ENCODE measurements around the gene RAB37. TPM values are rescaled to one million over a fixed set of nuclear protein-coding genes. Genes with fewer than 3 reads are reported as not detected.

Gene RAB37
- polyA plus RNA-seq, 1 experiment = 0.21 TPM

DNA sequence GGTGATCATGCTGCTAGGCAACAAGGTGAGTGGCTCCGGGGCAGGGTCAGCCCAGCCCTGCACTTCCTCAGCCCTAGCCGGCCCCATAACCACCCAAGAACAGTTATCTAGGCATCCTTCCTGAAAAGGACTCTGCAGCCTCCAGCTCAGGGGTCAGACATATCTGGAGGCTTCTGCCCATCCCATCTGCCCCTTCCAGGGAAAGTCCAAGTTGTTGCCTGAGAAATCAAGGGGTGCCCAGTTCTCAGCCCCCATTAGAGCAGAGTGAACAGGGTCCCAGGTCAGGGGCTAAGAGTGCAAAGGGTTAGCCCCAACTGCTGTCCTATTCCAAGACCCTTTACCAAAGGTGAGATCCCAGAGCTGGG lies 7.3 kb downstream of the RAB37 start:
- Histone ChIP-seq H3K9me3 (ENCODE audit: control insufficient read depth, insufficient read depth, low read length) (no peaks in the 10 kb centered on the region; the same call in 1 of the 2 replicates), H3K27ac (ENCODE audit: low read depth, low read length) (no peak overlapping the region), H3K27me3 (ENCODE audit: control insufficient read depth, insufficient read depth, low read length) (peaks cover 7% of the 10 kb centered on the region), H3K4me3 (ENCODE audit: low read depth, low read length) (no peak overlapping the region)
- ChIA-PET POLR2A (no interaction called here), CTCF (interaction anchor here (0.5 to 4.5 kb wide), 17 partner anchors 8 to 214 kb away, joined by 3 to 84 read pairs (median 6); partner anchors contain the start of genes GRIN2C and NAT9)
- TF ChIP-seq, protein P1, sequence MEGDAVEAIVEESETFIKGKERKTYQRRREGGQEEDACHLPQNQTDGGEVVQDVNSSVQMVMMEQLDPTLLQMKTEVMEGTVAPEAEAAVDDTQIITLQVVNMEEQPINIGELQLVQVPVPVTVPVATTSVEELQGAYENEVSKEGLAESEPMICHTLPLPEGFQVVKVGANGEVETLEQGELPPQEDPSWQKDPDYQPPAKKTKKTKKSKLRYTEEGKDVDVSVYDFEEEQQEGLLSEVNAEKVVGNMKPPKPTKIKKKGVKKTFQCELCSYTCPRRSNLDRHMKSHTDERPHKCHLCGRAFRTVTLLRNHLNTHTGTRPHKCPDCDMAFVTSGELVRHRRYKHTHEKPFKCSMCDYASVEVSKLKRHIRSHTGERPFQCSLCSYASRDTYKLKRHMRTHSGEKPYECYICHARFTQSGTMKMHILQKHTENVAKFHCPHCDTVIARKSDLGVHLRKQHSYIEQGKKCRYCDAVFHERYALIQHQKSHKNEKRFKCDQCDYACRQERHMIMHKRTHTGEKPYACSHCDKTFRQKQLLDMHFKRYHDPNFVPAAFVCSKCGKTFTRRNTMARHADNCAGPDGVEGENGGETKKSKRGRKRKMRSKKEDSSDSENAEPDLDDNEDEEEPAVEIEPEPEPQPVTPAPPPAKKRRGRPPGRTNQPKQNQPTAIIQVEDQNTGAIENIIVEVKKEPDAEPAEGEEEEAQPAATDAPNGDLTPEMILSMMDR (IDR thresholded peaks at IDR 0.05; ENCODE audit: low read depth, low read length) = no peak
- no peak for DNase-seq (ENCODE audit: low read depth, low spot score)

DNA sequence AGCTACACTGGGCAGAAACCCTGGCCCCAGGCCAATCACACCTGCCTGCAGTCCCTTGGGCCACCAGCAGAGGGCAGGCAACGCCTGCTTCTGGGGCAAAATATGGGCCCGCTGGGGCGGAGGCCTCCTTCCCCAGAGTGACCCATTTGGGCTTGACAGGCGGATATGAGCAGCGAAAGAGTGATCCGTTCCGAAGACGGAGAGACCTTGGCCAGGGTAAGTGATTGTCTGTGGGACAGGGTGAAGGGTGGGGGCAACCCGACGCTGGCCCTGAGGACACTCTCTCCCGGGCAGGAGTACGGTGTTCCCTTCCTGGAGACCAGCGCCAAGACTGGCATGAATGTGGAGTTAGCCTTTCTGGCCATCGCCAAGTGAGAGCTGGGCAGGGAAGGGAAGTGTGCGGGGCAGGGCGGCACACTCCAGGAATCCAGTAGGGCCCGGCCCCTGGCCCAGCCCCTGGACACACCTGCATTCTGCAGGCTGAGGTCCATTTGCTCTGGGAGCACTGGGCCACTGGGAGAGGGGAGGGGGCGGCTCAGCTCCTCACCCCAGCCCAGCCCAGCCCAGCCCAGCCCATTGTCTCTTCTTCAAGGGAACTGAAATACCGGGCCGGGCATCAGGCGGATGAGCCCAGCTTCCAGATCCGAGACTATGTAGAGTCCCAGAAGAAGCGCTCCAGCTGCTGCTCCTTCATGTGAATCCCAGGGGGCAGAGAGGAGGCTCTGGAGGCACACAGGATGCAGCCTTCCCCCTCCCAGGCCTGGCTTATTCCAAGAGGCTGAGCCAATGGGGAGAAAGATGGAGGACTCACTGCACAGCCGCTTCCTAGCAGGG lies 7.9 kb downstream of the RAB37 start:
- Histone ChIP-seq H3K9me3 (ENCODE audit: control insufficient read depth, insufficient read depth, low read length) (no peaks in the 10 kb centered on the region; the same call in 1 of the 2 replicates), H3K27ac (ENCODE audit: low read depth, low read length) (no peak overlapping the region), H3K4me3 (ENCODE audit: low read depth, low read length) (0 out of 2 replicates have a peak overlapping the region, but pooled peaks have one; percentile 3), H3K27me3 (ENCODE audit: control insufficient read depth, insufficient read depth, low read length) (peaks cover 7% of the 10 kb centered on the region)
- TF ChIP-seq, protein P1 (IDR thresholded peaks at IDR 0.05; ENCODE audit: low read depth, low read length) = peak; percentile 99
- DNase-seq (ENCODE audit: low read depth, low spot score) = no peak
- ChIA-PET POLR2A (no interaction called here), CTCF (interaction anchor here (0.5 to 4.5 kb wide), 31 partner anchors 7 to 214 kb away, joined by 3 to 84 read pairs (median 5); partner anchors contain the start of genes GRIN2C and NAT9)

DNA sequence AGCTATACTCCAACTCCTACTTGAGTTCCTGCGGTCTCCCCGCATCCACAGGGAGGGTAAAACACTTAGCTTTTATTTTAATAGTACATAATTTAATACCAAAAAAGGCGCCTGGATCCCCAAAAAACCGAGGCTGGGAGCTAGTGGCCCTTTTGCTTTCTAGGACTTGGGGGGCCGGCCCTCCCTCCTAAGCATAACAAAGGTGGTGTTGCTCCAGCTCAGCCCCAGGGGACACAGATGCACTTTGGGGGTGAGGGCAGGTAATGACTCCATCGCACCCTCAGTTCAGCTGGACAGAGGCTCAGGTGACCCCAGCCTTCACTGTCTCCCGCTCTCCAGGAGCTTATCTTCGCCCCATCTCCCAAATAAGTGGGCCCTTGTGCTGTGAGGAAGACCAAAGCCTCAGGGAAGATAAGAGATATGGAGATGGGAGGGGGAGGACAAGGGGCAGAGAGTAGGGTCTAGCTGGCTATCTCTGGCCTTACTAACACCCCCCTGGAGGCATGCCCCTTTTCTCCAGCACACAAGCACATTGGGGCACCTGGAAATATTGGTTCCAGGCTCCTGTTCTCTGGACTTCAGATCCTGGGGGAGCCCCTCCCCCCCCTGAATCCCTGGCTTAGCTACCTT lies 8.6 kb downstream of the RAB37 start:
- CTCF ChIA-PET = interaction anchor here (0.7 to 4.5 kb wide), 24 partner anchors 8 to 213 kb away, joined by 3 to 84 read pairs (median 5); partner anchors contain the start of genes GRIN2C and NAT9
- TF ChIP-seq, protein P1 (IDR thresholded peaks at IDR 0.05; ENCODE audit: low read depth, low read length) = no peak
- POLR2A ChIA-PET = interaction anchor here (1.0 kb wide), 1 partner anchor 31 kb away, joined by 4 read pairs; the partner anchor contains the start of gene NAT9

DNA sequence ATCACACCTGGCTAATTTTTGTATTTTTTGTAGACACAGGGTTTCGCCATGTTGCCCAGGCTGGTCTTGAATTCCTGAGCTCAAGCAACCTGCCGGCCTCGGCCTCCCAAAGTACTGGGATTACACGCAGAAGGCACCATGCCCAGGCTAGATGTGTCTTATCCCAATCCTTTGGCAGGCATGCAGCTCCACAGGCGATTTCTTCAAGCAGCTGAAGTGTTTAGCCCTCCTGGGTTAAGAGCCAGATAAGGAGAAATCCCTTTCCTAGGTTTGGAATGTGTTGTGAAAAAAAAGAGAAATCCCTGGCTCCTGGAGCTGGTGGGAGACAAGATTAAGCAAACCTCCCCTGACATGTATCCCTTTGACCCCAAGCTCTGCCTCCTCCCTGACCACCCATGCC lies 9.3 kb downstream of the RAB37 start:
- DNase-seq (ENCODE audit: low read depth, low spot score) = no peak
- ChIA-PET CTCF (interaction anchor here (1.0 to 4.5 kb wide), 7 partner anchors 26 to 211 kb away, joined by 3 to 84 read pairs (median 5); no protein-coding TSS in a partner anchor), POLR2A (interaction anchor here (0.7 to 1.0 kb wide), 2 partner anchors 12 to 30 kb away, joined by 4 read pairs; partner anchors contain the start of gene NAT9)
- Histone ChIP-seq H3K27me3 (ENCODE audit: control insufficient read depth, insufficient read depth, low read length) (peaks cover 4% of the 10 kb centered on the region), H3K27ac (ENCODE audit: low read depth, low read length) (no peak overlapping the region), H3K4me3 (ENCODE audit: low read depth, low read length) (no peak overlapping the region), H3K9me3 (ENCODE audit: control insufficient read depth, insufficient read depth, low read length) (no peaks in the 10 kb centered on the region; the same call in 1 of the 2 replicates)
- TF ChIP-seq, protein P1 (IDR thresholded peaks at IDR 0.05; ENCODE audit: low read depth, low read length) = no peak

More for the DNA sequence above, 8.6 kb downstream of the RAB37 start:
- no peak overlapping the region for H3K4me3 ChIP-seq (ENCODE audit: low read depth, low read length)
- H3K9me3 ChIP-seq (ENCODE audit: control insufficient read depth, insufficient read depth, low read length) = no peaks in the 10 kb centered on the region; the same call in 1 of the 2 replicates
- peaks cover 6% of the 10 kb centered on the region for H3K27me3 ChIP-seq (ENCODE audit: control insufficient read depth, insufficient read depth, low read length)
- no peak overlapping the region for H3K27ac ChIP-seq (ENCODE audit: low read depth, low read length)
- DNase-seq (ENCODE audit: low read depth, low spot score) = no peak
